Kidney tubule cell (primary cell): ENCODE results near the gene TGOLN2.
"Not testable (repeated sequence)": the region's sequence is repeated elsewhere in the genome, so short reads cannot be mapped to it uniquely, and the experiment has no call there.

Experiments used
- DNase-seq: peaks from one replicate; pipeline ENCODE4 v3.0.0-alpha.2; 2018; ENCODE audit warnings: low spot score

Gene TGOLN2

DNA sequence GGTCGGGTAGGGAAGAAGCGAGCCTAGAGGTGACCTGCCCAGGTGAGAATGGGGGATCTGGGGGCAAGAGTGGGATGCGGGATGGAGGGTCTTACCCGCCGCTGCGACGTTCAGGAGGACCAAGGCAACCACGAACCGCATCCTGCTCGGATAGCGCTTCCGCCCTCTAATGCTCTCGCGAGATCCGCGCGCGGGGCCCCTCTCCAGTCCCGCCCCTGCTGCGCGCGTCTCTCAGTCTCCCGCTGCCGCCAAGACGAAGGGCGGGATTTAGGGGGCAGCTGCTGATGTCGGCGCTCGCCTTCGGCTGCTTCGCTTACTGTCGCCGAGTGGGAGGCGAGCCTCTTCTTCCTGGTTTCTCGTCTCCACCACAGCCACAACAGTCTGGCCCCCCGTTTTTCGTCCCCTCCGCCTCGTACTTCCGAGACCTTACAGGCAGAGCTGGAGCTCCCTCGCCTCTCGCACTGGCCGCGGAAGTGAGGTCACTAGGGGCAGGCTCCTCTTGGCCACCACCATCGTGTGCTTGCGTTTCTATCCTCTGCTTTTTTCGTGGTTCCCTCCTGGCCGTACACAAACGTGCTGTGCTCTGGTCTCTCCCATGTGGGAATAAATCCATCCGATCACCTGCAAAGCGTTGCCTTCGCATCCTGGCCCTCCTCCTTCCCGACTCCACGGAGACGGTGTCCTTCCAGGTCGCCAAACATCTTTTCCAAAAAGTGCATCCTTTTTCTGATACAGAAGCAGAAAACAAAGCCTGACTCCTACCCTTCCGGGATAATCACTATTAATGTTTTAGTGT lies at the start of gene TGOLN2:
TSS of gene TGOLN2 (minus strand) at position 168 of the 796 bp plus-strand sequence. CDS start at position 141, 27 bp downstream.
- DNase-seq, result peak; percentile 91

- no peak for DNase-seq
These were observed 49.3 kb upstream of the TGOLN2 start for GRCh38 chr2:85377083-85377482.

- DNase-seq, result no peak
These were observed 48.7 kb upstream of the TGOLN2 start for GRCh38 chr2:85376291-85377065.

DNA sequence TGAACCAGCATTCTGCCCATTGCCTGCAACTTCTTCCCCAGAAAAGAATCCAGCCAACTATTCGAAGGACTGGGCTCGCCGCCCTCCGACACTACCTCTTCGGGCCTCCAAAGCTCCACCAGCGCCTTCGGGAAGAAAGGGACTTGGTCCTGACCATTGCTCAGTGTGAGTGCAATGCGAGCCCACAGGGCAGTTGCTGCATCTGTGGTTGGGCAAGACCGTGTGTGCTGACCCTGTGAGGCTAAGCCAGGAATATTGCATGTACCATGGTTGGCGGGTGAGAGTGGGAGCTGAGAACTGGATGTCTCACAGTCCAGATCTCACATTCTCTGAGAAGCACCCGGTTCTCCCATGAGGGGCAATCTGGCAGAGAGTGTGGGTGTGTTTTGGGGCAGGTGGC lies 43.3 kb upstream of the TGOLN2 start:
- DNase-seq, result no peak

DNA sequence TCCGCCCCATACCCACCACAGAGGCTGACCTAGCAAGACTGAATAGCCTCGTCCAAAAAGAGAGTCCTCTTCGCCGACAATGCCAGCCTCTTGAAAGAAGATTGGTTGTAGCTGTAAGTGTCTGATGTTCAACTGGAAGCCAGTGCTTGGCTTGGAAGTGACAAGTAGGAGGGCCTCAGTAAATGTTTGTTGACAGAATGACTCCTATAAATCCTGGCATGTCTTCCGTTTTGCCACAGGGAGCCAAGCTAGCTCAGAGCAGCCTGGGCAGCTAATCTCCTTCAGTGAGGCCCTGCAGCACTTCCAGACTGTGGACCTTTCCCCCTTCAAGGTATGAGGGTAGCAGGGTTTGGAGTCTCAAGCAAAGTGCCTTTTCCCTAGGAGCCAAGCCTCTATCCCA lies 41.7 kb upstream of the TGOLN2 start:
- no peak for DNase-seq

DNA sequence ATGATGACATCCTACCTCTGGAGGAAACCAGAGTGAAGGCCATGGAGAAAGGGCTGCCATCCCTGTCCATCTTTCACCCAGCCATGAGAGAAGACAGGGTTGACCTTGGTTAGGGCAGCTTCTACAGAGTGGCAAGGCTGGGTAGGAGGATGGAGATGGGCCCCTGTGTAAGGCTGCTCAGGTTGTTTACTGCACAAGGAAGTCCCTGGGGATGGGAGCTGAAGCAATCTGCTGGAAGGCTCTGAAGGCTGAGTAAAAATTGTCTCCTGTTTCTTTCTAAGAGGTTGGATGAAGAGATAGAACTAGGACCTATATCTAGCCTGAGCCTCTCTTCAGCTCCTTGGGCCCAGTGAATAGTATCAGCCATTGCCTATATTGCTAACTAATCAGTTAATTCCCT lies 41.1 kb upstream of the TGOLN2 start:
- no peak for DNase-seq

DNA sequence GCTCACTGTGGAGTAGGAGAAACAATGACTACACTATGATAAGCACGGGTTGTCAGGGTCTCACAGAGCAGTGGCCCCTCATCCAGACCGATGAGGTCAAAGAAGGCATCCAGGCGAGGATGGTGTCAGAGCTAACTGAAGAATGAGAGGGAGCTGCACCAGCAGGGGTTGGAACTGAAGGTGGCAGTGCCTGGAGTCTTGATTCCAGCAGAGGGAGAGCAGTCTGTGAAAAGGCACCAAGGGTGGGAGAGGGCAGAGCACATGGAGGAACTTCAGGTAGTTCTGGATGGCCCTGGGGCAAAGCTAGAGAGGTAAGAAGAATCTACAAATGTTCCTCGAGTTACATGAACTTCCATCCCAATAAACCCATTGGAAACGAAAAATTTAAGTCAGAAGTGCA lies 39.4 kb upstream of the TGOLN2 start:
- no peak for DNase-seq

DNA sequence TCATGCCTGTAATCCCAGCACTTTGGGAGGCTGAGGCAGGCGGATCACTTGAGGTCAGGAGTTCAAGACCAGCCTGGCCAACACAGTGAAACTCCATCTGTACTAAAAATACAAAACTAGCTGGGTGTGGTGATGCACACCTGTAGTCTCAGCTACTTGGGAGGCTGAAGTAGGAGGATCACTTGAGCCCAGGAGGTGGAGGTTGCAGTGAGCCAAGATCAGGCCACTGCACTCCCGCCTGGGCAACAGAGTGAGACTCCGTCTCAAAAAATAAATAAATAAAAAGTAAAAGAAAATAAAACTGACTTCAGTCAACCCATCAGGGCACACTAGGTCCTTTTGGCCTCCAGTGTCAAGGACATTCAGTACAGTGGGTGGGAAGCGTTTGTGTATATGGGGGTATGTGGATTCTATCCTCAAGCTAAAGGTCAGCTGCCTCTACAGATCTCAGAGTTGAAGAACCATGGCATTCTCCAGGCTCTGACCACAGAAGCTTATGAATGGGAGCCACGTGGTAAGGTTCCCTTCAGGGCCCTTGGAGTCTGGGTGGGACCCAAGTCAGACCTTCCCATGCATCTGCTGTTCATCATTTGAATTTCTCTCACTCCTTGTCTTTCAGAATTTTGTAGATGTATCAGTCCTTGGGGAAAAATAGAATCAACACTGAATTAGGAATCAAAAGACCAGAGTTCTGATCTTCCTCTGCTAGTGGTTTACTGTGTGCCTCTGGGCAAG lies 35.0 kb upstream of the TGOLN2 start:
- DNase-seq, result not testable (repeated sequence)

DNA sequence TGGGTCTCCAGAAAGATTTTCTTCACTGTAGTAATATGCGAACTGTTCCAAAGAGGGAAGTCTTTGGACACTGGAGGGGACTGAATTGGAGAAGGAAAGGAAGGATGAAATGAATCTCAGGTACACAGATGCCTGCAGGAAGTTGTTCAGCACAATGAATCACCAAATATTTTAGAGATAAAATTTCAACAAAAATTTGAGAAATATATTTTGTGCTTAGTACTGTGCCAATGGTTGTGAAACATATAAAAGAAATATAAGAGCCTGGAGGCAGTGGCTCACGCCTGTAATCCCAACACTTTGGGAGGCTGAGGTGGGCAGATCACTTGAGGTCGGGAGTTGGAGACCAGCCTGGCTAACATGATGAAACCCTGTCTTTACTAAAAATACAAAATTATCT lies 29.9 kb upstream of the TGOLN2 start:
- DNase-seq, result no peak

DNA sequence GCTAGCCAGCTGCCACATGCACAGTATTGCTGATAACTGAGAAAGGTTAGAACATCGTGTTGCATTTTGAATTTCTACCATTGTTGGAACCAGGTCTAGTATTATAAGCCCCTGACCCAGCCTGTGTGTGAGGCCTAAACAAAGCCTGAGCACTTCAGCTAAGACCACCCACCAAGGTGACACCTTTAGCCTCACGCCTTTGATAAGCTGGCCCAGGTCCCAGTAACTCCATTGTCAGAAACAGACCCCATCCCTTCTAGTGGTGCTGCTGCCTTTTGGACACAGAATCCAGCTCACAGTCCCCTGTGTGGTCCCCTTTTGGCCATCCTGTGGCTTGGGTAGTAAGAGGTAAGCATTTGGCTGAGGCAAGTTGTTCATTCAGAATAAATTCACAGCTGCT lies 28.4 kb upstream of the TGOLN2 start:
- no peak for DNase-seq

- DNase-seq, result peak; percentile 18
These were observed 27.7 kb upstream of the TGOLN2 start for GRCh38 chr2:85355521-85355920.

DNA sequence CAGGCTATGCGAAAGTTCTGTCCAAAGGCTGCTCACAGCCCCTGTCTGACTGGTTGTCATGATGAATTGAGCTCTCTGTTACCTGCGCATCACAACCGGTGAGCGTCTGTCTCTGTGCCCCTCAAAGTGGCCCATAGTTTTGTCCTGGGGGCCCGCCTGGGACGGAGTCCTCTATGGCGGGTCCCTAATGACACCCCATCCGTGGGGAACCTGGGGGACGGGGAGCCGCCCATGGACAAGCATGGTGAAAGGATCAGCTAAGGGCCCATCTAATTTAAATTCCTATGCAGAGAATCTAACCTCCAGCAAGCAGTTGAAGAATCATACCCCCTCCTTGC lies 27.3 kb upstream of the TGOLN2 start:
- no peak for DNase-seq

- peak; percentile 99 for DNase-seq
These were observed 26.7 kb upstream of the TGOLN2 start, which contains the start of the genes ELMOD3 and RETSAT for GRCh38 chr2:85354286-85355072. ELMOD3 (plus strand) TSS chr2:85354769; CDS start chr2:85357199, 2,430 bp downstream. RETSAT (minus strand) TSS chr2:85354528; CDS start chr2:85354507, 21 bp downstream.

DNA sequence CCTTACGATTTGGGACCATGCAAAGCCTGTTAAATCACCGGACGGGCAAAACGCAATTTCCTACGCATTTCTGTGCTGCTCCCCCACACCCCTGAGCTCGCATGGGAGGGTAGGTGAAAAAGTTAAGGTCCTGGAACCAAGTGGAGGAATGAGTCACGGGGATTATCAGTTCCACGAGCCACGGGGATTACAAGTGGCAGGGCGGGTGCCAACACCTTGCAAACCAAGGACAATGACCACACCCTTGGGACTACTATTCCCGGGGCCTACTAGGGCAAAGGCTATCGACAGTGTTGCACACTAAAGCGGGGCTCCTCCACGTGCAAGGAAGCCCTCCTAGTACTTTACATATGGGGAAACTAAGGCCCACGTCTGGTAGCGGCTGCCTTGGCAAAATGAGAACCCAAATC lies 26.1 kb upstream of the TGOLN2 start:
- DNase-seq, result peak; percentile 40

- DNase-seq, result no peak
These were observed 19.8 kb upstream of the TGOLN2 start for GRCh38 chr2:85347599-85347998.

DNA sequence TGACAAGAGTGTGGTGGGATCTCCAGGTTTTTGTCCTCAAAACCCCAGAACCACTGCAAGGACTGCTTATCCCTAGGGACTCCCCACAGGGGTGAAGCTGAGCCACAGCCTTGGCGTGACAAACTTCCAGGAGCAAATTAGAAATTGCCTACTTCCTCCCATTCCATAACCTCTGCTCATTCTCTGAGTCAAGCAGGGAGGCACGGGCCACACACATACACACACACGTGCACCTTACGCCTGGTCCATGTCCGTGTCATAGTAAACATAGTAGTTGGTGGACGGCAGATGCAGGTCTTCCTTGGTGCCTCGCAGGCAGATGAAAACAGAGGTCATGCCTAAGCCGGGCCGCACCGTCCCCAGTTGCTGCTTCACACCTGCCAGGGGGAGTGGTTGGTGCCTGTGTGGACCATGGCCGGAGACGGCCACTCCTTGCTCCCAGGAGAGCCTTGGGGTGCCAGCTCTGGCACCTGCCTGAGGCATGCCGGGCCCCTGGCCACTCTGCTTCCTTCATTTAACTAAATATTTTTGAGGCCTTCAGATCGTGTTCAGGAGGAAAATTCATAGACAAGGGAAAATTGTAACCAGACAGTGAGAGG lies 16.7 kb upstream of the TGOLN2 start:
- no peak for DNase-seq

GRCh38 chr2:85343207-85343895 lies 15.6 kb upstream of the TGOLN2 start:
- not testable (repeated sequence) for DNase-seq

- DNase-seq, result no peak
These were observed 14.4 kb upstream of the TGOLN2 start for GRCh38 chr2:85342156-85342555.

DNA sequence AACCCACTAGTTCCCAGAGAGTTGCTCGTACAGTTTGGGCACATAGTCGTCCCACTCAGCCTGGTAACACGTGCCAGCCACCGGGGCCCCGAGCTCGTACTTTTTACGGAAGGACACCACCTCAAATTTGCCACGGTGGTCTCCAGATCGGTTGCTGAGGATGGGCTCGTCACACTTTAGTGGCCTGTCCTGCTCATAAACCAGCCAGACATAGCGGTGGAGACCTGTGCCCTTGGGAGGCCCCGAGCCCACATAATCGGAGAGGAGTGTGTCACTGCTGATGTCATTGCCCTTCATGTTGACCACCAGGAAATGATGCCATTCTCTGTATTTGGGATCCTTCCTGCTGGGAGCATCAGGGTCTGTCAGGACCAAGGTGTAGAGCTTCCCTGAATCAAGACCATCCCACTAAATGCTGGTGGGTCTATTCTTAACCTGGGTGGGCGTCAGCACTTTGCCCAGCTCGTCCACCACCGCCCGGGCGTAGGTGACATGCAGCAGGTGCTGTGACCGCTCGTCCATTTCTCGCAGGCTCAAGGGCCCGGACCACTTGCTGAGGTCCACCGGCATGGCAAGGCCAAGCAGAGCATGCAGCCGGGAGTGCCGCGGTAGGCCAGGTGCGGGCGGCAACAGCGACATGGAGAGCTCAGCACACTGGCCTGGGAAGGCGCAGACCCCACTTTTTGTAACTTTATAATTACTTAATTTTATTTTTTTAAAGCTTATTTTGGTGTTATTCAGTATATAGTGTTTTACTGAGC lies 13.7 kb upstream of the TGOLN2 start:
- DNase-seq, result no peak
